HG02943 (cell line): ENCODE measurements around the gene RAB5IF.

ENCODE experiments used
- ATAC-seq: cut with Tn5 transposase; IDR thresholded peaks from one replicate; pipeline ENCODE4 v1.9.1; 2021; ENCODE audit warnings: mild to moderate bottlenecking, low read depth, moderate library complexity; ENCODE audit not compliant: unreplicated experiment

RAB5IF gene

GRCh38 chr20:36656733-36657132 is 51.2 kb downstream of the RAB5IF start:
- ATAC-seq: no peak

GRCh38 chr20:36658300-36658699 is 52.7 kb downstream of the RAB5IF start:
- ATAC-seq: no peak
